Measurements from ENCODE around the gene LYPLAL1. TPM values are rescaled to one million over a fixed set of nuclear protein-coding genes. Genes with fewer than 3 reads are reported as not detected.

LYPLAL1 gene
- total RNA-seq, 1 experiment from 2014 or later: 40.0 TPM

DNA sequence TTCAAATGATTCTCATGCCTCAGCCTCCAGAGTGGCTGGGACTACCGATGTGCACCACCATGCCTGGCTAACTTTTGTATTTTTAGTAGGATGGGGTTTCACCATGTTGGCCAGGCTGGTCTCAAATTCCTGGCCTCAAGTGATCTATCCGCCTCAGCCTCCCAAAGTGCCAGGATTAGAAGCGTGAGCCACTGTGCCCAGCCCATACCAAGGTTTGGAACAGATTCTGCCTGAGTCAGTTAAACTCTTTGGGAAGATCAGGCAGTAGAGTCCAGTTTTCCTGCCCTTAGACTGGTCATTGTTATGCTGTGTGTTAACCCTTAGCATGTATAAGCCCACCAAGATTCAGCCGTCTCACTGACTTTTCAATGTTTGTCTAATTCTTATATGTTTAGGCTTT is 48.3 kb upstream of the LYPLAL1 start:
- H3K9me2 ChIP-seq (ENCODE audit: insufficient read depth): no peaks in the 10 kb centered on the region; the same call in 1 of the 2 replicates
- H2AFZ ChIP-seq (ENCODE audit: low read depth, low read length, poor library complexity, severe bottlenecking): no peak overlapping the region
- RAD21 ChIA-PET (ENCODE audit: low non-redundant PET in 1 of 2, low total read pairs in 2 of 2, uncharacterized antibody in 2 of 2, unreplicated experiment in 2 of 2): no interaction called here
- H3K9me3 ChIP-seq (ENCODE audit: control insufficient read depth in 1 of 2, insufficient read depth in 1 of 2, low read depth in 1 of 2, low read length in 2 of 2): no peaks in the 10 kb centered on the region
- POLR2A ChIA-PET: no interaction called here
- CTCF ChIA-PET: no interaction called here
- H3K27me3 ChIP-seq (ENCODE audit: insufficient read depth, low read length): no peaks in the 10 kb centered on the region
- TF ChIP-seq SIN3A (IDR thresholded peaks at IDR 0.05; ENCODE audit: low read depth): no peak
- TF ChIP-seq, protein P1, sequence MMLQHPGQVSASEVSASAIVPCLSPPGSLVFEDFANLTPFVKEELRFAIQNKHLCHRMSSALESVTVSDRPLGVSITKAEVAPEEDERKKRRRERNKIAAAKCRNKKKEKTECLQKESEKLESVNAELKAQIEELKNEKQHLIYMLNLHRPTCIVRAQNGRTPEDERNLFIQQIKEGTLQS (IDR thresholded peaks at IDR 0.05): no peak
- TF ChIP-seq, protein P2, sequence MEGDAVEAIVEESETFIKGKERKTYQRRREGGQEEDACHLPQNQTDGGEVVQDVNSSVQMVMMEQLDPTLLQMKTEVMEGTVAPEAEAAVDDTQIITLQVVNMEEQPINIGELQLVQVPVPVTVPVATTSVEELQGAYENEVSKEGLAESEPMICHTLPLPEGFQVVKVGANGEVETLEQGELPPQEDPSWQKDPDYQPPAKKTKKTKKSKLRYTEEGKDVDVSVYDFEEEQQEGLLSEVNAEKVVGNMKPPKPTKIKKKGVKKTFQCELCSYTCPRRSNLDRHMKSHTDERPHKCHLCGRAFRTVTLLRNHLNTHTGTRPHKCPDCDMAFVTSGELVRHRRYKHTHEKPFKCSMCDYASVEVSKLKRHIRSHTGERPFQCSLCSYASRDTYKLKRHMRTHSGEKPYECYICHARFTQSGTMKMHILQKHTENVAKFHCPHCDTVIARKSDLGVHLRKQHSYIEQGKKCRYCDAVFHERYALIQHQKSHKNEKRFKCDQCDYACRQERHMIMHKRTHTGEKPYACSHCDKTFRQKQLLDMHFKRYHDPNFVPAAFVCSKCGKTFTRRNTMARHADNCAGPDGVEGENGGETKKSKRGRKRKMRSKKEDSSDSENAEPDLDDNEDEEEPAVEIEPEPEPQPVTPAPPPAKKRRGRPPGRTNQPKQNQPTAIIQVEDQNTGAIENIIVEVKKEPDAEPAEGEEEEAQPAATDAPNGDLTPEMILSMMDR (IDR thresholded peaks at IDR 0.05 in 2 of 3, conservative IDR thresholded peaks at IDR 0.05 in 1 of 3; ENCODE audit: borderline replicate concordance in 1 of 3, insufficient read depth in 1 of 3, low read depth in 2 of 3, low read length in 2 of 3): no peak
- TF ChIP-seq EGR1 (IDR thresholded peaks at IDR 0.05; ENCODE audit: low read depth): no peak
- TF ChIP-seq, protein P3, sequence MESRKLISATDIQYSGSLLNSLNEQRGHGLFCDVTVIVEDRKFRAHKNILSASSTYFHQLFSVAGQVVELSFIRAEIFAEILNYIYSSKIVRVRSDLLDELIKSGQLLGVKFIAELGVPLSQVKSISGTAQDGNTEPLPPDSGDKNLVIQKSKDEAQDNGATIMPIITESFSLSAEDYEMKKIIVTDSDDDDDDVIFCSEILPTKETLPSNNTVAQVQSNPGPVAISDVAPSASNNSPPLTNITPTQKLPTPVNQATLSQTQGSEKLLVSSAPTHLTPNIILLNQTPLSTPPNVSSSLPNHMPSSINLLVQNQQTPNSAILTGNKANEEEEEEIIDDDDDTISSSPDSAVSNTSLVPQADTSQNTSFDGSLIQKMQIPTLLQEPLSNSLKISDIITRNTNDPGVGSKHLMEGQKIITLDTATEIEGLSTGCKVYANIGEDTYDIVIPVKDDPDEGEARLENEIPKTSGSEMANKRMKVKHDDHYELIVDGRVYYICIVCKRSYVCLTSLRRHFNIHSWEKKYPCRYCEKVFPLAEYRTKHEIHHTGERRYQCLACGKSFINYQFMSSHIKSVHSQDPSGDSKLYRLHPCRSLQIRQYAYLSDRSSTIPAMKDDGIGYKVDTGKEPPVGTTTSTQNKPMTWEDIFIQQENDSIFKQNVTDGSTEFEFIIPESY (IDR thresholded peaks at IDR 0.05; ENCODE audit: extremely low read depth, insufficient replicate concordance, low read length): no peak
- TF ChIP-seq CEBPB (IDR thresholded peaks at IDR 0.05; ENCODE audit: low read depth): no peak
- no peak for TF ChIP-seq ZFX (IDR thresholded peaks at IDR 0.05)
- TF ChIP-seq, protein P4, sequence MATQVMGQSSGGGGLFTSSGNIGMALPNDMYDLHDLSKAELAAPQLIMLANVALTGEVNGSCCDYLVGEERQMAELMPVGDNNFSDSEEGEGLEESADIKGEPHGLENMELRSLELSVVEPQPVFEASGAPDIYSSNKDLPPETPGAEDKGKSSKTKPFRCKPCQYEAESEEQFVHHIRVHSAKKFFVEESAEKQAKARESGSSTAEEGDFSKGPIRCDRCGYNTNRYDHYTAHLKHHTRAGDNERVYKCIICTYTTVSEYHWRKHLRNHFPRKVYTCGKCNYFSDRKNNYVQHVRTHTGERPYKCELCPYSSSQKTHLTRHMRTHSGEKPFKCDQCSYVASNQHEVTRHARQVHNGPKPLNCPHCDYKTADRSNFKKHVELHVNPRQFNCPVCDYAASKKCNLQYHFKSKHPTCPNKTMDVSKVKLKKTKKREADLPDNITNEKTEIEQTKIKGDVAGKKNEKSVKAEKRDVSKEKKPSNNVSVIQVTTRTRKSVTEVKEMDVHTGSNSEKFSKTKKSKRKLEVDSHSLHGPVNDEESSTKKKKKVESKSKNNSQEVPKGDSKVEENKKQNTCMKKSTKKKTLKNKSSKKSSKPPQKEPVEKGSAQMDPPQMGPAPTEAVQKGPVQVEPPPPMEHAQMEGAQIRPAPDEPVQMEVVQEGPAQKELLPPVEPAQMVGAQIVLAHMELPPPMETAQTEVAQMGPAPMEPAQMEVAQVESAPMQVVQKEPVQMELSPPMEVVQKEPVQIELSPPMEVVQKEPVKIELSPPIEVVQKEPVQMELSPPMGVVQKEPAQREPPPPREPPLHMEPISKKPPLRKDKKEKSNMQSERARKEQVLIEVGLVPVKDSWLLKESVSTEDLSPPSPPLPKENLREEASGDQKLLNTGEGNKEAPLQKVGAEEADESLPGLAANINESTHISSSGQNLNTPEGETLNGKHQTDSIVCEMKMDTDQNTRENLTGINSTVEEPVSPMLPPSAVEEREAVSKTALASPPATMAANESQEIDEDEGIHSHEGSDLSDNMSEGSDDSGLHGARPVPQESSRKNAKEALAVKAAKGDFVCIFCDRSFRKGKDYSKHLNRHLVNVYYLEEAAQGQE (IDR thresholded peaks at IDR 0.05; ENCODE audit: low read depth): no peak
- TF ChIP-seq POLR2A (IDR thresholded peaks at IDR 0.05; ENCODE audit: borderline replicate concordance, extremely low read depth, insufficient read depth, insufficient read length): no peak
- no peak for TF ChIP-seq ZNF274 (IDR thresholded peaks at IDR 0.05; ENCODE audit: low read depth, low read length)
- no peak for TF ChIP-seq RAD21 (IDR thresholded peaks at IDR 0.05; ENCODE audit: low read depth)
- no peak for TF ChIP-seq JUND (IDR thresholded peaks at IDR 0.05)
- TF ChIP-seq, protein P5, sequence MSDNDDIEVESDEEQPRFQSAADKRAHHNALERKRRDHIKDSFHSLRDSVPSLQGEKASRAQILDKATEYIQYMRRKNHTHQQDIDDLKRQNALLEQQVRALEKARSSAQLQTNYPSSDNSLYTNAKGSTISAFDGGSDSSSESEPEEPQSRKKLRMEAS (IDR thresholded peaks at IDR 0.05): no peak
- TF ChIP-seq SRF (IDR thresholded peaks at IDR 0.05; ENCODE audit: low read depth): no peak
- TF ChIP-seq CBX3 (IDR thresholded peaks at IDR 0.05; ENCODE audit: low read depth): no peak
- no peak for TF ChIP-seq TCF7L2 (IDR thresholded peaks at IDR 0.05; ENCODE audit: borderline replicate concordance, extremely low read depth, insufficient read depth, insufficient read length)
- no peak for DNase-seq (ENCODE audit: low read depth, low spot score)
- H4K20me1 ChIP-seq (ENCODE audit: insufficient read depth): no peaks in the 10 kb centered on the region
- H3K27ac ChIP-seq (ENCODE audit: low read depth, low read length): no peak overlapping the region
- no peaks in the 10 kb centered on the region for H3K79me2 ChIP-seq (ENCODE audit: insufficient read depth, low read length)
- no peaks in the 10 kb centered on the region for H3K4me1 ChIP-seq (ENCODE audit: control insufficient read depth in 1 of 2, insufficient read depth in 2 of 2, low read length in 2 of 2)
- H3K4me3 ChIP-seq (replicated peaks in 1 of 2; ENCODE audit: low read depth in 1 of 2, low read length in 2 of 2): no peak overlapping the region
- no peak overlapping the region for H3K9ac ChIP-seq (ENCODE audit: low read length)
- ATAC-seq: no peak
- no TSS peak for BruUV-seq (replicated peaks)
- intact Hi-C loops (cut with micrococcal nuclease): no loop called here
- H3K36me3 ChIP-seq (ENCODE audit: control insufficient read depth in 1 of 2, insufficient read depth in 2 of 2, low read length in 2 of 2): no peaks in the 10 kb centered on the region
- no peak overlapping the region for H3K4me2 ChIP-seq (ENCODE audit: low read length)
